GM13977 (cell line): ENCODE data around the gene OAS3.

Source experiments
- DNase-seq: peaks from one replicate; pipeline ENCODE4 v3.0.0; 2012; ENCODE audit warnings: low spot score
- in situ Hi-C: fragments of 300-500 bp; cut with MboI; formaldehyde crosslinking; loops from one replicate; pipeline ENCODE4 v1.12.0; 2022; ENCODE audit warnings: low sequenced_read_pairs, low pct_unique_long_range_greater_than_20kb, mixed read lengths, inconsistent platforms; ENCODE audit not compliant: unreplicated experiment
- TF ChIP-seq, protein P1 (sequence below): IDR thresholded peaks from 2 replicates; pipeline ENCODE4 v1.5.1; 2012; ENCODE audit warnings: mild to moderate bottlenecking, control low read depth; ENCODE audit not compliant: insufficient read depth; ENCODE audit errors: extremely low read depth, missing control alignments

Gene OAS3

DNA sequence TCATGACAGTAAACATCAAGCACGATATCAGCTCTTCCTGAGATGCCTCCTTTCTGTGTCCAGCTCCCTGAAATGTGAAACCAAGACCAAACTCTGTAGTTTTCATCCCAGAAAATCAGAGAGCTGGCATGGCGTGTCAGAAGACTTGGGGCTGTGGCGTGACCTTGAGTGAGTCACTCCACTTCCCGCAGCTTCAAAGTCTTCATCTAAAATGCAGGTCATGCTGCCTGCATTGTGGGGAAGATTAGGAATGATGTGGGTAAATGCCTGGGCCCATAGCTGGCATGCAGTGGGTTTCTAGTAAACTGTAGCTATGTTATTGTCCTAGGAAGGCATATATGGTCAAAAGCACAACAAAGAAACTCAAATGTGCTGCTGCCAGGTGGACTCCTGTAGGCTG lies 68.9 kb downstream of the OAS3 start:
- in situ Hi-C loops: no loop called here
- TF ChIP-seq, protein P1, sequence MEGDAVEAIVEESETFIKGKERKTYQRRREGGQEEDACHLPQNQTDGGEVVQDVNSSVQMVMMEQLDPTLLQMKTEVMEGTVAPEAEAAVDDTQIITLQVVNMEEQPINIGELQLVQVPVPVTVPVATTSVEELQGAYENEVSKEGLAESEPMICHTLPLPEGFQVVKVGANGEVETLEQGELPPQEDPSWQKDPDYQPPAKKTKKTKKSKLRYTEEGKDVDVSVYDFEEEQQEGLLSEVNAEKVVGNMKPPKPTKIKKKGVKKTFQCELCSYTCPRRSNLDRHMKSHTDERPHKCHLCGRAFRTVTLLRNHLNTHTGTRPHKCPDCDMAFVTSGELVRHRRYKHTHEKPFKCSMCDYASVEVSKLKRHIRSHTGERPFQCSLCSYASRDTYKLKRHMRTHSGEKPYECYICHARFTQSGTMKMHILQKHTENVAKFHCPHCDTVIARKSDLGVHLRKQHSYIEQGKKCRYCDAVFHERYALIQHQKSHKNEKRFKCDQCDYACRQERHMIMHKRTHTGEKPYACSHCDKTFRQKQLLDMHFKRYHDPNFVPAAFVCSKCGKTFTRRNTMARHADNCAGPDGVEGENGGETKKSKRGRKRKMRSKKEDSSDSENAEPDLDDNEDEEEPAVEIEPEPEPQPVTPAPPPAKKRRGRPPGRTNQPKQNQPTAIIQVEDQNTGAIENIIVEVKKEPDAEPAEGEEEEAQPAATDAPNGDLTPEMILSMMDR: no peak
- DNase-seq: no peak

DNA sequence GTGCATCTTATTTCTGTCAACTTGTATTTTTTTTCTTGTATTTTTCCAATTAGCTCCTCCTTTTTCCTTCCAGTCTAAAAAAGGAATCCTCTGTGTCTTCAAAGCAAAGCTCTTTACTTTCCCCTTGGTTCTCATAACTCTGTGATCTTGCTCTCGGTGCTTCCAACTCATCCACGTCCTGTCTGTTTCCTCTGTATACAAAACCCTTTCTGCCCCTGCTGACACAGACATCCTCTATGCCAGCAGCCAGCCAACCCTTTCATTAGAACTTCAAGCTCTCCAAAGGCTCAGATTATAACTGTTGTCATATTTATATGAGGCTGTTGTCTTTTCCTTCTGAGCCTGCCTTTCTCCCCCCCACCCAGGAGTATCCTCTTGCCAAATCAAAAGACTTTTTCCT lies 72.4 kb downstream of the OAS3 start:
- DNase-seq: no peak
- in situ Hi-C loops: no loop called here
- TF ChIP-seq, protein P1: no peak

DNA sequence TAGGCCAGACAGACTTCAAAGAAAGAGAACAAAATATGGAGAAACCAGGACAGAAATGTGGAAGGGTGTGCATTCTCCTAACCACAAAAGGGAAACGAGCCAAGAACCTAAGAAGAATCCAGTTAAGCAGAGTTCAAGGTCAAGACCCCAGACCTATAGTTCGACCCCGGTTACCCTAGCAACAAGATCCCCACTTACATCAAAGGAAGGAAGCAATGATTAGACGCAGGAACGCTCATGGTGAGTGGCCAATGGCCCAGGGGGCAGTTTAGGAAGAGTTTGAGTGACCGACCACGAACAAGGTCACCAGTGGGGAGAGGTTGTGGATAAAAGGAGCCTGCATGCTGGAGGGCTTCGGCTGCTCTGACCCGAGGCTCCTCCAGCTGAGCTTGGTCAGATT lies 76.3 kb downstream of the OAS3 start:
- no peak for DNase-seq
- in situ Hi-C loops: no loop called here

DNA sequence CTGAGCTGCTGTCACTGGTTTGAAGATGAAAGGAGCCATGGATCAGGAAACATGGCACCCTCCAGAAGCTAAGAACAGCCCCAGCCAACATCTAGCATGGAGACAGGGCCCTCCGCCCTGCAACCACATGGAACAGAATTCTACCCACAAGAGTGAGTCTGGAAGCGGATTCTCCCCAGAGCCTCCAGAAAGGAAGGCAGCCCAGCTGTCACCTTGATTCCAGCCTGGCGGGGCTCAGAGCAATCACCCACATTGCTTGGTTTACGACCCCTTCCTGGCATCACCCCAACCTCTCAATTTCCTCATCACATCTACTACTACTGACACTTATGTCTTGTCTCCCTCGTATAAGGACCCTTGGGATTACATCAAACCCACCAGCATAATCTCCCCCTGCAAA lies 78.5 kb downstream of the OAS3 start:
- in situ Hi-C loops: no loop called here
- no peak for DNase-seq
- TF ChIP-seq, protein P1: no peak

More for the DNA sequence above, 76.3 kb downstream of the OAS3 start:
- TF ChIP-seq, protein P1: no peak

DNA sequence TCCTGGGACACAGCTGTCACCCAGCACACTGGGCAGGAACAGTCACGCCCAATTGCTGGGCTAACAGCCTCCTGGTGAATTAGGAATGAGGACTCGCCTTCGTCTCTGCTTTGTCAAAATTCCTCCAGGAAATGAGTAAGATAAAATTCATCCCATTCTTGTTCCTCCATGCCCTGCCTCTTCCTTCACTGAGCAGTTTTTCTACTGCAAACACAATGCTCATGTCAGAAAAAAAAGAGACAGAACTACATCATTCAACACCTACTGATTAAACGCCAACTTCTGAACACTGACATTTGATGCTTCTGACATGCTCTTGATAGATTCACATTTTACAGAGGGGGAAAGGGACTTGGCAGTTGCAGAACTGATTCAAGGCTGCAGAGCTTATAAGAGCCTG lies 80.8 kb downstream of the OAS3 start:
- TF ChIP-seq, protein P1: no peak
- DNase-seq: no peak
- in situ Hi-C loops: no loop called here

DNA sequence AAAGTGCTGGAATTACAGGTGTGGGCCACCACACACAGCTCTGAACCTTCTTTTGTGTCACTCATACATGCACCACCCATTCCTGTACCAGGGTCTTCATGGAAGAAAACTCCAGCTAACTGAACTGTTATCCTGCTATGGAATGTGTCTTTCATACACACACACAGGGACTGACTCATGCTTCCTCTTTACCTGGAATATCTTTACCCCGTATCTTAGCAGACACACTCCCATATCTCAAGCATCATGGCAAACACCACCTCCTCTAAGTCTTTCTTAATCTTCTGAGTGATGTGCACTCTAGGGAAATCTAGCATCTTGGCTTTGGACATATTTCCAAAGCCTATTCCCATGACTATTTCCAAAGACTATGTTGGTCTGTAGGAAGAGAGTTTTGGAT lies 83.2 kb downstream of the OAS3 start:
- DNase-seq: no peak
- in situ Hi-C loops: no loop called here
- TF ChIP-seq, protein P1: no peak
